Measurements from ENCODE around the gene IGDCC3.

The IGDCC3 gene

DNA sequence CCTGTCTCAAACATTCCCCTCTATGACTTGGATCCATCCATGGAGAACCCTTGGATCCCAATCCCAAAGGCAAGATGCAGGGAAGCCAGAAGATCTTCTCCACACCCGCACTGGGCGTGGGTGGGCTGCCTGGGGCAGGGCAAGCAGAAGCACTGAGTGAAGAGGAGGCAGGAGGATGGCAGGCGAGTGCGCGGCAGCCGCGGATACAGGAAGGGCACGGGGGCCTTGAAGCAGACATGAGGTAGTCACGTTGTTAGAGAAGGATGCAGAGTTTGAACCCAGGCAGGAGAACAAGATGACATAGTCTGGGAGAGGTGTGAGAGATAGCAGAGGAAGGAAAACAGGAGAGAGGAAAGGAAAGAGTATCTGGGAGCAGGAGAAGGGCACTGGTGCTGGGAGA is 5.1 kb upstream of the IGDCC3 start:
- no peak for DNase-seq (ENCODE audit: low spot score)
- TF ChIP-seq, protein P1, sequence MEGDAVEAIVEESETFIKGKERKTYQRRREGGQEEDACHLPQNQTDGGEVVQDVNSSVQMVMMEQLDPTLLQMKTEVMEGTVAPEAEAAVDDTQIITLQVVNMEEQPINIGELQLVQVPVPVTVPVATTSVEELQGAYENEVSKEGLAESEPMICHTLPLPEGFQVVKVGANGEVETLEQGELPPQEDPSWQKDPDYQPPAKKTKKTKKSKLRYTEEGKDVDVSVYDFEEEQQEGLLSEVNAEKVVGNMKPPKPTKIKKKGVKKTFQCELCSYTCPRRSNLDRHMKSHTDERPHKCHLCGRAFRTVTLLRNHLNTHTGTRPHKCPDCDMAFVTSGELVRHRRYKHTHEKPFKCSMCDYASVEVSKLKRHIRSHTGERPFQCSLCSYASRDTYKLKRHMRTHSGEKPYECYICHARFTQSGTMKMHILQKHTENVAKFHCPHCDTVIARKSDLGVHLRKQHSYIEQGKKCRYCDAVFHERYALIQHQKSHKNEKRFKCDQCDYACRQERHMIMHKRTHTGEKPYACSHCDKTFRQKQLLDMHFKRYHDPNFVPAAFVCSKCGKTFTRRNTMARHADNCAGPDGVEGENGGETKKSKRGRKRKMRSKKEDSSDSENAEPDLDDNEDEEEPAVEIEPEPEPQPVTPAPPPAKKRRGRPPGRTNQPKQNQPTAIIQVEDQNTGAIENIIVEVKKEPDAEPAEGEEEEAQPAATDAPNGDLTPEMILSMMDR (IDR thresholded peaks at IDR 0.05; ENCODE audit: extremely low read depth, missing control alignments): no peak

DNA sequence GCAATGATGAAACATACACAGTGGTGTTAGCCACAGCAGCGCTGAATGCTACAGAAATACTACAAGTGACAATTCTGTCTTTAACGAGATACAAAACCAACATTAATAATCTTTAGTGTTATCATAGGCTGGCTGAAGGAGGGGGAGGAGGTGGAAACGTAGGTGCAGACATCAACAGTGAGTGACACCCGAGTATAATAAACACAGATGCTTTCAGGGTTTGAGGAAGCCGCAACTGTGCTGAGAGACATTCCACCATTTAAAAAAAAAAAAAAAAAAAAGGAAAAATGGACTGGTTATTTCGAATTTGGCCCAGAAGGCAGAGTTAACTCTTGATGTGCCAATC is 4.3 kb upstream of the IGDCC3 start:
- TF ChIP-seq, protein P1 (IDR thresholded peaks at IDR 0.05; ENCODE audit: extremely low read depth, missing control alignments): no peak

GRCh38 chr15:65381445-65382145 is 3.8 kb upstream of the IGDCC3 start:
- TF ChIP-seq, protein P1 (IDR thresholded peaks at IDR 0.05; ENCODE audit: extremely low read depth, missing control alignments): no peak
- DNase-seq (ENCODE audit: low spot score): no peak

More for the DNA sequence above, 4.3 kb upstream of the IGDCC3 start:
- DNase-seq (ENCODE audit: low spot score): no peak

DNA sequence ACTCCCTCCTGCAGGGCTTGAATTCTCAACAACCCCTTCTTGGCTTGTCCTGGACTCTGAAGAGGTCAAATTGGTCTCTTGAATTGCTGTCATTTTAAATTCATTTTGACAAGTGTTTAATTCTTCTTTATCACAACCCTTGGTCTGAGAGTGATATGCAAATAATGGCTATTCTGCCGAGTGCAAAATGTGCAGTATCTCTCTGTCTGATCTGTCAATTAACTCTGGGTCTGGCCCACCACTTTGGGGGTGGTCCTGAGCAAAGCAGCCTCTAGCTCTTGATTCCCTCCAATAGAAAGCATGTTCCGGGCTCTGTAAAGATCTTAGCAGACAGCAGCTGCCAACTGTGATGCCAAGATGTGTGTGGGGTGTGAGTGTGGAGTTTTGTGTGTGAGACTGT is 2.2 kb upstream of the IGDCC3 start:
- TF ChIP-seq, protein P1 (IDR thresholded peaks at IDR 0.05; ENCODE audit: extremely low read depth, missing control alignments): no peak
- no peak for DNase-seq (ENCODE audit: low spot score)

- TF ChIP-seq, protein P1 (IDR thresholded peaks at IDR 0.05; ENCODE audit: extremely low read depth, missing control alignments): no peak
Measured at GRCh38 chr15:65377105-65377975, 462 bp downstream of the IGDCC3 start.

DNA sequence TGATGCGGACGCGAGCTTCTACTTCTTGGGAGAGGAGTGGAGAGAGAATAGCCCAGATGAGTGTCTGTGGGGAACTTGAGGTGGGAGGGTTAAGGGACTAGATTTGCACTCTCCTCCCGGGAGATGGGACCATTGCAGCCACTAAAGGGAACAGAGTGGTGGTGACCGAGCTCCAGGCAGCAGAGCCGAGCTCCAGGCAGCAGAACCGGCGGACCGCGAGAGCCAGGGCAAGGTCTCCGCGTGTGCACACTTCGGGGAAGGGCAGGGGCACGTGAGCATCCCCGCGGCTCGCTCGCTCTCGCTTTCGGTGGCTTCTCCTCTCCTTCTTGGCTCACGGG is 1.1 kb downstream of the IGDCC3 start:
- no peak for DNase-seq (ENCODE audit: low spot score)
- TF ChIP-seq, protein P1 (IDR thresholded peaks at IDR 0.05; ENCODE audit: extremely low read depth, missing control alignments): no peak

More at GRCh38 chr15:65377105-65377975, 462 bp downstream of the IGDCC3 start:
- no peak for DNase-seq (ENCODE audit: low spot score)

GRCh38 chr15:65375871-65376607 is 1.8 kb downstream of the IGDCC3 start:
- no peak for DNase-seq (ENCODE audit: low spot score)
- TF ChIP-seq, protein P1 (IDR thresholded peaks at IDR 0.05; ENCODE audit: extremely low read depth, missing control alignments): no peak

All from GM20000 (cell line).